ENCODE results near the gene NRP2. TPM values are rescaled to one million over a fixed set of nuclear protein-coding genes. Genes with fewer than 3 reads are reported as not detected.

The NRP2 gene
- total and polyA plus RNA-seq, 4 donors, result 3.8 to 17.7 (median 12.2) TPM

DNA sequence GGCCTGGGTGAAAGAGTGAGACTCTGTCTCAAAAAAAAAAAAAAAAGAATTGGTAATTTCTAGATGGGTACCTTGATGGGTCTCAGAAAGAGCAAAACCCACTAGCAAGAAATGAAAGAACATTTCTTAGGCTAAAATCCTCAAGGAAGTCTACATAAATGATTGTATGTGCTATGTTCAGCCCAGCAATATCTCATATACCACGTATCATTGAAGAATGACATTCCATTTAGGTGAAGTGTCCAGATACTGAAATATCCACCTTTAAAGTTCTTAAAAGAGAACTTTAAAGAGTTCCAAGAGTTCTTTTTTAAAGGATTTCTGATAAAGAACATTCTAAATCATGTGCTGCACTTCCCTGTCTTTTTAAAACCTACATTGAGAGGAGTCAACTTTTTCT is 19.2 kb downstream of the NRP2 start:
- Histone ChIP-seq H3K27me3 (ENCODE audit: control insufficient read depth in 4 of 4, insufficient read depth in 4 of 4, low read length in 3 of 4) (no peaks in the 10 kb centered on the region), H3K9me3 (ENCODE audit: control insufficient read depth in 4 of 4, low read length in 3 of 4) (no peaks in the 10 kb centered on the region), H3K4me3 (ENCODE audit: low read depth in 1 of 3, low read length in 3 of 3) (no peak overlapping the region), H3K27ac (ENCODE audit: low read depth in 1 of 2, low read length in 2 of 2) (no peak overlapping the region), H3K9ac (ENCODE audit: low read depth in 1 of 2, low read length in 2 of 2) (no peak overlapping the region), H3K36me3 (ENCODE audit: control insufficient read depth in 4 of 4, insufficient read depth in 3 of 4, low read depth in 1 of 4, low read length in 3 of 4) (no peaks in the 10 kb centered on the region), H3K4me1 (ENCODE audit: control insufficient read depth in 4 of 4, insufficient read depth in 4 of 4, low read length in 3 of 4) (peaks cover 0 to 3% (median 0%) of the 10 kb centered on the region in 4 donors)
- DNase-seq (ENCODE audit: low spot score), result no peak
- WGBS, result 88% methylated on average over 1 of the region's 1 CpG
- TF ChIP-seq HNF4A (conservative IDR thresholded peaks at IDR 0.05) (no peak), YY1 (IDR thresholded peaks at IDR 0.05) (no peak)
- TF ChIP-seq, protein P1, sequence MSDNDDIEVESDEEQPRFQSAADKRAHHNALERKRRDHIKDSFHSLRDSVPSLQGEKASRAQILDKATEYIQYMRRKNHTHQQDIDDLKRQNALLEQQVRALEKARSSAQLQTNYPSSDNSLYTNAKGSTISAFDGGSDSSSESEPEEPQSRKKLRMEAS (IDR thresholded peaks at IDR 0.05), result no peak
- TF ChIP-seq, protein P2, sequence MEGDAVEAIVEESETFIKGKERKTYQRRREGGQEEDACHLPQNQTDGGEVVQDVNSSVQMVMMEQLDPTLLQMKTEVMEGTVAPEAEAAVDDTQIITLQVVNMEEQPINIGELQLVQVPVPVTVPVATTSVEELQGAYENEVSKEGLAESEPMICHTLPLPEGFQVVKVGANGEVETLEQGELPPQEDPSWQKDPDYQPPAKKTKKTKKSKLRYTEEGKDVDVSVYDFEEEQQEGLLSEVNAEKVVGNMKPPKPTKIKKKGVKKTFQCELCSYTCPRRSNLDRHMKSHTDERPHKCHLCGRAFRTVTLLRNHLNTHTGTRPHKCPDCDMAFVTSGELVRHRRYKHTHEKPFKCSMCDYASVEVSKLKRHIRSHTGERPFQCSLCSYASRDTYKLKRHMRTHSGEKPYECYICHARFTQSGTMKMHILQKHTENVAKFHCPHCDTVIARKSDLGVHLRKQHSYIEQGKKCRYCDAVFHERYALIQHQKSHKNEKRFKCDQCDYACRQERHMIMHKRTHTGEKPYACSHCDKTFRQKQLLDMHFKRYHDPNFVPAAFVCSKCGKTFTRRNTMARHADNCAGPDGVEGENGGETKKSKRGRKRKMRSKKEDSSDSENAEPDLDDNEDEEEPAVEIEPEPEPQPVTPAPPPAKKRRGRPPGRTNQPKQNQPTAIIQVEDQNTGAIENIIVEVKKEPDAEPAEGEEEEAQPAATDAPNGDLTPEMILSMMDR (IDR thresholded peaks at IDR 0.05; ENCODE audit: low read depth, low read length, missing input control), result no peak

DNA sequence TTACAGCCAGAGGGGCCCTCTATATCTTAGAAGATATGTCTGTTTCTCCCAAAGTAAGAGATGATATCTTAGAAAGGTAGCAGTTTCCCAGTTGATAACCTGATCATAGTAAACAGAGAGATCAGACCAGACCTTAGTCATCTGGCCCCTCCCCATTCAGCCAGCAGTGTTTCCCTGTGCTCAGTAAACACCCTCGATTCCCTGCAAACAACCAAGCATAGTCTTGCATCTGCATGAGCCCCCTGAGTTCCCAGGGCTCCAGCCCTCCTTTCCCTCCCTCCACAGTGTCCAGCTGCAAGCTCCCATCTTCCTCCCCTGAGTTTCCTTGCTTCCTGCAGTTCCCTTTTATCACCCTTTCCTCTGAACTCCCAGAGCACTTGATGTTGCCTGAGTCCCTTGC is 20.3 kb downstream of the NRP2 start:
- Histone ChIP-seq H3K36me3 (ENCODE audit: control insufficient read depth in 4 of 4, insufficient read depth in 3 of 4, low read depth in 1 of 4, low read length in 3 of 4) (no peaks in the 10 kb centered on the region), H3K27me3 (ENCODE audit: control insufficient read depth in 4 of 4, insufficient read depth in 4 of 4, low read length in 3 of 4) (no peaks in the 10 kb centered on the region)

DNA sequence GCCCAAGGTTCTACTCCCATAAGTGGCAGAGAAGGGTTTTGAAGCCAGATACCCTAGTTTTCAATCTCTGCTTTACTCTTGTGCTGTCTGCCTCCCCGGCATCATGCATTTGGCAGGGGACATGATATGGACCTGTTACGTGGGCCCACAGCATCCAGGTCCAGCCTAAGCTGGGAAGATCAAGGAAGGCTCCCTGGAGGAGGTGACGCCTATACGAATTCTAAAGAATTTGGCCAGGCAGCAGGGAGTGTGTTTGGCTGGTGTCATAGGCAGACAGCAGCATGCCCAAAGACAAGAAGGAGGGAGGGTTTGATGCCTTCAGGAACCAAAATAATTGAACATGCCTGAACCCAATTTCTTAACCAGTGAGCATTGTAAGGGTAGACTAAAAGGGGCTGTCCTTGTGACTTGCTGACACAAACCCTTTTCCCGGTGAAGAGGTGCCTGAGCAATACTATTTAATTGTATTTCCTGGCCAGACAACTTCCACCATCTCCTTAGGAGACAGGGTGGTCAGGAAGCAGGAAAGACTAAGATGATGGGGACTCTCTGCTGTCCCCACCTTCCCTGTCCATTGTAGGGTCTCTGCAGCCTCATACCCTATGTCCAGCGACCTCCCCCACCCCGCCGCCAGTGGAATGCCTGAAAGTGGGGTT is 21.3 kb downstream of the NRP2 start:
- no peaks in the 10 kb centered on the region for H3K9me3 ChIP-seq (ENCODE audit: control insufficient read depth in 4 of 4, low read length in 3 of 4)
- H3K9ac ChIP-seq (ENCODE audit: low read depth in 1 of 2, low read length in 2 of 2), result no peak overlapping the region
- H3K4me3 ChIP-seq (ENCODE audit: low read depth in 1 of 3, low read length in 3 of 3), result no peak overlapping the region
- H3K27ac ChIP-seq (ENCODE audit: low read depth in 1 of 2, low read length in 2 of 2), result no peak overlapping the region
- DNase-seq (ENCODE audit: low spot score), result no peak
- 87% methylated on average over 8 of the region's 8 CpGs for WGBS
- H3K4me1 ChIP-seq (ENCODE audit: control insufficient read depth in 4 of 4, insufficient read depth in 4 of 4, low read length in 3 of 4), result peaks cover 0 to 3% (median 0%) of the 10 kb centered on the region in 4 donors
- H3K27me3 ChIP-seq (ENCODE audit: control insufficient read depth in 4 of 4, insufficient read depth in 4 of 4, low read length in 3 of 4), result no peaks in the 10 kb centered on the region
- H3K36me3 ChIP-seq (ENCODE audit: control insufficient read depth in 4 of 4, insufficient read depth in 3 of 4, low read depth in 1 of 4, low read length in 3 of 4), result no peaks in the 10 kb centered on the region
- TF ChIP-seq FOXA1 (IDR thresholded peaks at IDR 0.05) (no peak), TAF1 (conservative IDR thresholded peaks at IDR 0.05) (no peak), JUND (IDR thresholded peaks at IDR 0.05) (no peak), RAD21 (IDR thresholded peaks at IDR 0.05) (no peak), GABPA (IDR thresholded peaks at IDR 0.05 in 1 of 2, conservative IDR thresholded peaks at IDR 0.05 in 1 of 2) (no peak), RXRA (IDR thresholded peaks at IDR 0.05) (no peak), SP1 (IDR thresholded peaks at IDR 0.05) (no peak), NR2F2 (IDR thresholded peaks at IDR 0.05) (no peak), YY1 (IDR thresholded peaks at IDR 0.05) (no peak)
- TF ChIP-seq, protein P3, sequence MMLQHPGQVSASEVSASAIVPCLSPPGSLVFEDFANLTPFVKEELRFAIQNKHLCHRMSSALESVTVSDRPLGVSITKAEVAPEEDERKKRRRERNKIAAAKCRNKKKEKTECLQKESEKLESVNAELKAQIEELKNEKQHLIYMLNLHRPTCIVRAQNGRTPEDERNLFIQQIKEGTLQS (IDR thresholded peaks at IDR 0.05), result no peak
- TF ChIP-seq, protein P1 (IDR thresholded peaks at IDR 0.05), result no peak
- TF ChIP-seq, protein P2 (IDR thresholded peaks at IDR 0.05; ENCODE audit: low read depth, low read length, missing input control), result no peak

More for the DNA sequence above, 20.3 kb downstream of the NRP2 start:
- Histone ChIP-seq H3K27ac (ENCODE audit: low read depth in 1 of 2, low read length in 2 of 2) (no peak overlapping the region), H3K9me3 (ENCODE audit: control insufficient read depth in 4 of 4, low read length in 3 of 4) (no peaks in the 10 kb centered on the region), H3K4me3 (ENCODE audit: low read depth in 1 of 3, low read length in 3 of 3) (no peak overlapping the region), H3K4me1 (ENCODE audit: control insufficient read depth in 4 of 4, insufficient read depth in 4 of 4, low read length in 3 of 4) (peaks cover 0 to 3% (median 0%) of the 10 kb centered on the region in 4 donors), H3K9ac (ENCODE audit: low read depth in 1 of 2, low read length in 2 of 2) (no peak overlapping the region)
- WGBS, result 34% methylated on average over 1 of the region's 1 CpG
- no peak for DNase-seq (ENCODE audit: low spot score)
- TF ChIP-seq FOXA2 (IDR thresholded peaks at IDR 0.05) (no peak), YY1 (IDR thresholded peaks at IDR 0.05) (no peak), RXRA (IDR thresholded peaks at IDR 0.05) (no peak), GABPA (IDR thresholded peaks at IDR 0.05 in 1 of 2, conservative IDR thresholded peaks at IDR 0.05 in 1 of 2) (no peak)
